ENCODE measurements around the gene EIPR1. TPM values are rescaled to one million over a fixed set of nuclear protein-coding genes. Genes with fewer than 3 reads are reported as not detected.
"Not testable (repeated sequence)": the region's sequence is repeated elsewhere in the genome, so short reads cannot be mapped to it uniquely, and the experiment has no call there.

The EIPR1 gene
- total RNA-seq, 4 donors from 2014 or later, result 13.8 to 19.0 (median 15.3) TPM

DNA sequence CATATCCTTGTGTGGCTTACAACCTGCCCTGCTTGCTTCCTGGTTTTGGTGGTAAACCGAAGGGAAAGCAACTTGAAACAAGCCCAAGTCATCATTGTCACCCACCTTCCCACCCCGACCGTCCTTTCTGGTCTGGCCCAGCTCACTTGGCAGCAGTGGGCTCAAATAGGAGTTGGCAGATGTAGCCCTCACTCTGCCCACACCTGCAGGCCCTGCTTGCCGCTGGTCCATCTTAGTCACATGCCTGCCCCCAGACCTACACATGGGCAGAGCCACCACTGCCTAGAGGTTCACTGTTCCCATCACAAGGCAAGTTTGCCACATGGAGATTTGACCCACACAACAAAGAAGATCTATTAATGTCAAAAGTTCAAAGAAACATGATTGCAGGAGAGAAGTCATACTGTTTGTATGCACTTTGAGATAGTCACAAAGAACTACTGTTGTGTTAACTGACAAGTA, 9.3 kb downstream of the EIPR1 start:
- Histone ChIP-seq H3K9me3 (no peaks in the 10 kb centered on the region), H3K4me1 (no peaks in the 10 kb centered on the region), H3K4me3 (no peak overlapping the region), H3K36me3 (no peaks in the 10 kb centered on the region), H3K27ac (replicated peaks in 1 of 4) (no peak overlapping the region), H3K27me3 (no peaks in the 10 kb centered on the region)
- no peak for DNase-seq (ENCODE audit: extremely low spot score)
- intact Hi-C loops (cut with DNase I), result no loop called here
- TF ChIP-seq POLR2AphosphoS5 (IDR thresholded peaks at IDR 0.05) (no peak), EP300 (IDR thresholded peaks at IDR 0.05) (no peak), POLR2A (IDR thresholded peaks at IDR 0.05; ENCODE audit: low read depth) (no peak)
- TF ChIP-seq, protein P1, sequence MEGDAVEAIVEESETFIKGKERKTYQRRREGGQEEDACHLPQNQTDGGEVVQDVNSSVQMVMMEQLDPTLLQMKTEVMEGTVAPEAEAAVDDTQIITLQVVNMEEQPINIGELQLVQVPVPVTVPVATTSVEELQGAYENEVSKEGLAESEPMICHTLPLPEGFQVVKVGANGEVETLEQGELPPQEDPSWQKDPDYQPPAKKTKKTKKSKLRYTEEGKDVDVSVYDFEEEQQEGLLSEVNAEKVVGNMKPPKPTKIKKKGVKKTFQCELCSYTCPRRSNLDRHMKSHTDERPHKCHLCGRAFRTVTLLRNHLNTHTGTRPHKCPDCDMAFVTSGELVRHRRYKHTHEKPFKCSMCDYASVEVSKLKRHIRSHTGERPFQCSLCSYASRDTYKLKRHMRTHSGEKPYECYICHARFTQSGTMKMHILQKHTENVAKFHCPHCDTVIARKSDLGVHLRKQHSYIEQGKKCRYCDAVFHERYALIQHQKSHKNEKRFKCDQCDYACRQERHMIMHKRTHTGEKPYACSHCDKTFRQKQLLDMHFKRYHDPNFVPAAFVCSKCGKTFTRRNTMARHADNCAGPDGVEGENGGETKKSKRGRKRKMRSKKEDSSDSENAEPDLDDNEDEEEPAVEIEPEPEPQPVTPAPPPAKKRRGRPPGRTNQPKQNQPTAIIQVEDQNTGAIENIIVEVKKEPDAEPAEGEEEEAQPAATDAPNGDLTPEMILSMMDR (IDR thresholded peaks at IDR 0.05), result no peak
- 97% methylated on average over 4 of the region's 4 CpGs for WGBS

DNA sequence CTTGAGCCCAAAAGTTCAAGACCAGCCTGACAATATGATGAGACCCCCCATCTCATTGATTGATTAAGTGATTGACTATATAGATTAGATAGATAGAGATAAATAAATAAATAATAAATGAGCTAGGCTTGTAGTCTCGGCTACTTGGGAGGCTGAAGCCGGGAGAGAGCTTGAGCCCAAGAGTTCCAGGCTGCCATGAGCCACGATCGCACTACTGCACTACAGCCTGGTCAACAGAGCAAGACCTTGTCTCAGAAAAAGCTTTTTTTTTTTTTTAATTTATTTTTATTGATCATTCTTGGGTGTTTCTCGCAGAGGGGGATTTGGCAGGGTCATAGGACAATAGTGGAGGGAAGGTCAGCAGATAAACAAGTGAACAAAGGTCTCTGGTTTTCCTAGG, 12.4 kb downstream of the EIPR1 start:
- 90% methylated on average over 5 of the region's 5 CpGs for WGBS
- Histone ChIP-seq H3K4me1 (no peaks in the 10 kb centered on the region), H3K36me3 (no peaks in the 10 kb centered on the region), H3K27me3 (no peaks in the 10 kb centered on the region), H3K4me3 (no peak overlapping the region), H3K27ac (replicated peaks in 1 of 4) (no peak overlapping the region), H3K9me3 (no peaks in the 10 kb centered on the region)
- DNase-seq (ENCODE audit: extremely low spot score), result no peak
- TF ChIP-seq, protein P1 (IDR thresholded peaks at IDR 0.05), result no peak
- TF ChIP-seq POLR2AphosphoS5 (IDR thresholded peaks at IDR 0.05) (no peak), EP300 (IDR thresholded peaks at IDR 0.05) (no peak), POLR2A (IDR thresholded peaks at IDR 0.05; ENCODE audit: low read depth) (no peak)
- intact Hi-C loops (cut with DNase I), result no loop called here

DNA sequence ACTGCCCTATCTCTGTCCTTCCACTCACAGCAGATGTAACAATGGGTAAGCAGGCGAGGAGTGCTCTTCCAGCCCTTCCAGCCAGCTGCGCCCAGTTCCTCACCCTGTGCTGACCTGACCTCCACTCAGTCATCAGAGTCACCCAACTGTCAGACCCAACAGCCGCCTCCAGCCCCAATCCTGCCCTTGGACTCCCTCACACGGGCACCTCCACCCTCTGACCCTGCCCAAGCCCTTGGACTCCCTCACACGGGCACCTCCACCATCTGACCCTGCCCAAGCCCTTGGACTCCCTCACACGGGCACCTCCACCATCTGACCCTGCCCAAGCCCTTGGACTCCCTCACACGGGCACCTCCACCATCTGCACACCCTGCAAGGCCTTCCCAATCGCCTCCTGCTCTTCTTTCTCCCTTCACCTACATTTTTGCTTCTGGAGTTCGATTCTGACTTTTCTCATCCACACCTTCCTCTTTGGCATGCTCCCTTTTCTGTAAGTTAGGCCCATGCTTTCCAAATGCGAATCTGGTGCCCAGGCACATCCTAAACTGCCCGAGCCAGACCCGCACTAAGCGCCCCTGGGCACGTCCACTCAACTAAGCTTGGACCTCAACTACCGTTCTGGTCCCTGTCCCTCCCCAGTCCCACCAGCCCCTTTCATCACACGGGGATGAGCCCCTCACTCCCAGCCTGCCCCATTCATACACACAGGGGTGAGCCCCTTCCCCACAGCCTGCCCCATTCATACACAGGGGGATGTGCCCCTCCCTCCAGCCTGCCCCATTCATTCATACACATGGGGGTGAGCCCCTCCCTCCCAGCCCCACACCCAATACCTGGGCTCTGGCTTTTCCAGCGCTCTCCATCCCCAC, 15.9 kb downstream of the EIPR1 start:
- no peak overlapping the region for H3K27ac ChIP-seq (replicated peaks in 1 of 4)
- intact Hi-C loops (cut with DNase I), result no loop called here
- TF ChIP-seq POLR2A (IDR thresholded peaks at IDR 0.05; ENCODE audit: low read depth), result no peak
- TF ChIP-seq POLR2AphosphoS5 (IDR thresholded peaks at IDR 0.05), result no peak
- TF ChIP-seq, protein P1 (IDR thresholded peaks at IDR 0.05), result no peak

DNA sequence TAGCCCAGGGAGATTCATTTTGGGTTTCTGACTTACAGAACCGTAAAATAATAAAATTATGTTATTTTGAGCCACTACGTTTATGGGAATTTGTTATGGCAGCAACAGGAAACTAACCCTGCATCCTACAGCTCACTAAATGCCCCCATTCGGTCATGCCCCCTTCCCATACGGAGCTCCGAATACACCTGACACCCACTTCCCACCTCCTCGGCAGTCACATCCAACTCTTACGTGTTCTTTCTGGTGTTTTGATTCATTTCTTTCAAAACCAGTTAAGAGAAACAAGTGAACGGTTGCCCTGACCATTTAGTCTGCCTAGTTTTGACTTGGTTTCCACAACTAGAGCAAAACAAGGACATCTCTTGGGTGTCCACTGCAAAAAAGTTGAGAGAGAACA, 19.7 kb downstream of the EIPR1 start:
- H3K27ac ChIP-seq (replicated peaks in 1 of 4), result no peak overlapping the region
- 95% methylated on average over 8 of the region's 8 CpGs for WGBS
- TF ChIP-seq POLR2A (IDR thresholded peaks at IDR 0.05; ENCODE audit: low read depth) (no peak), POLR2AphosphoS5 (IDR thresholded peaks at IDR 0.05) (no peak), EP300 (IDR thresholded peaks at IDR 0.05) (no peak)
- TF ChIP-seq, protein P1 (IDR thresholded peaks at IDR 0.05), result no peak
- H3K4me1 ChIP-seq, result peaks cover 0 to 11% (median 0%) of the 10 kb centered on the region in 4 donors
- no peaks in the 10 kb centered on the region for H3K9me3 ChIP-seq
- peaks cover 0 to 17% (median 3%) of the 10 kb centered on the region in 4 donors for H3K36me3 ChIP-seq
- no peaks in the 10 kb centered on the region for H3K27me3 ChIP-seq
- intact Hi-C loops (cut with DNase I), result no loop called here
- no peak overlapping the region for H3K4me3 ChIP-seq
- DNase-seq (ENCODE audit: extremely low spot score), result no peak

More for the DNA sequence above, 15.9 kb downstream of the EIPR1 start:
- no peaks in the 10 kb centered on the region for H3K36me3 ChIP-seq
- H3K4me1 ChIP-seq, result peaks cover 0 to 6% (median 0%) of the 10 kb centered on the region in 4 donors
- H3K27me3 ChIP-seq, result no peaks in the 10 kb centered on the region
- WGBS, result 88% methylated on average over 17 of the region's 17 CpGs
- no peak for DNase-seq (ENCODE audit: extremely low spot score)
- H3K4me3 ChIP-seq, result no peak overlapping the region
- no peaks in the 10 kb centered on the region for H3K9me3 ChIP-seq

DNA sequence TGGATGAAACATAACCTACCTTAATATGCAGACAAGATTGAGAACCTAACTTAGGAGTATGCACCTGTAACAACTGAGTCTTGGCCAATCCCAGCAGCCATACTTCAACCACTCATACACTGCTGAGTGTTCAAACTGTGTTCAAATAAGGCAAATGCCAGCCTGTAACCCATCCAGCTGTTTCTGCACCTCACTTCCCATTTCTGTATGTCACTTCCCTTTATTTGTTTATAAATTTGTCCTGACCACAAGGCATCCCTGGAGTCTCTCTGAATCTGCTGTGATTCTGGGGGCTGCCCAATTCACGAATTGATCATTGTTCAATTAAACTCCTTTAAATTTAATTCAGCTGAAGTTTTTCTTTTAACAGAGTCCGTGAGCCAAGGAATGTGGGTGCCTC, 20.2 kb downstream of the EIPR1 start:
- intact Hi-C loops (cut with DNase I); H3K27ac ChIP-seq (replicated peaks in 1 of 4); H3K4me3 ChIP-seq; H3K9me3 ChIP-seq; H3K27me3 ChIP-seq; DNase-seq (ENCODE audit: extremely low spot score): not testable (repeated sequence)
- Histone ChIP-seq H3K36me3 (peaks cover 0 to 21% (median 5%) of the 10 kb centered on the region in 4 donors), H3K4me1 (peaks cover 0 to 11% (median 0%) of the 10 kb centered on the region in 4 donors)
- WGBS, result 85% methylated on average over 2 of the region's 2 CpGs

Measured in esophagus muscularis mucosa (tissue), 4 donors.